Activated naive CD4-positive, alpha-beta T cell treated with anti-CD3 and anti-CD28 coated beads, Interleukin-2, amount 50 U/mL, for 16 hours (primary cell): ENCODE data around the gene SP140.
"Not testable (repeated sequence)": the region's sequence is repeated elsewhere in the genome, so short reads cannot be mapped to it uniquely, and the experiment has no call there.

Experiments used
- DNase-seq: peaks from one replicate; pipeline ENCODE4 v3.0.0-alpha.2; 2020

SP140 gene

GRCh38 chr2:230227216-230227615, 1.7 kb downstream of the SP140 start:
- DNase-seq, result no peak

GRCh38 chr2:230230087-230230486, 4.6 kb downstream of the SP140 start:
- DNase-seq, result no peak

- DNase-seq, result no peak
Measured at GRCh38 chr2:230230496-230231200, 5.1 kb downstream of the SP140 start.

- no peak for DNase-seq
Measured at GRCh38 chr2:230231251-230231650, 5.7 kb downstream of the SP140 start.

GRCh38 chr2:230234122-230234722, 8.7 kb downstream of the SP140 start:
- DNase-seq, result no peak

GRCh38 chr2:230234845-230235244, 9.3 kb downstream of the SP140 start:
- no peak for DNase-seq

- DNase-seq, result no peak
Measured at GRCh38 chr2:230244211-230244610, 18.7 kb downstream of the SP140 start.

- no peak for DNase-seq
Measured at GRCh38 chr2:230246206-230246605, 20.7 kb downstream of the SP140 start.

GRCh38 chr2:230250231-230250630, 24.7 kb downstream of the SP140 start:
- DNase-seq, result no peak

- DNase-seq, result peak; percentile 22
Measured at GRCh38 chr2:230254152-230254881, 28.8 kb downstream of the SP140 start.

- no peak for DNase-seq
Measured at GRCh38 chr2:230256733-230257332, 31.3 kb downstream of the SP140 start.

- DNase-seq, result no peak
Measured at GRCh38 chr2:230258483-230258882, 32.9 kb downstream of the SP140 start.

- no peak for DNase-seq
Measured at GRCh38 chr2:230262246-230262645, 36.7 kb downstream of the SP140 start.

GRCh38 chr2:230264945-230265344, 39.4 kb downstream of the SP140 start:
- DNase-seq, result not testable (repeated sequence)

GRCh38 chr2:230266638-230267037, 41.1 kb downstream of the SP140 start:
- no peak for DNase-seq

- no peak for DNase-seq
Measured at GRCh38 chr2:230267059-230267458, 41.5 kb downstream of the SP140 start.

- no peak for DNase-seq
Measured at GRCh38 chr2:230267556-230267955, 42.0 kb downstream of the SP140 start.

- no peak for DNase-seq
Measured at GRCh38 chr2:230268606-230269243, 43.2 kb downstream of the SP140 start.

GRCh38 chr2:230269715-230270114, 44.2 kb downstream of the SP140 start:
- no peak for DNase-seq

- DNase-seq, result no peak
Measured at GRCh38 chr2:230282936-230283335, 57.4 kb downstream of the SP140 start.

GRCh38 chr2:230286048-230286447, 60.5 kb downstream of the SP140 start:
- no peak for DNase-seq

- not testable (repeated sequence) for DNase-seq
Measured at GRCh38 chr2:230289311-230289710, 63.8 kb downstream of the SP140 start.

- no peak for DNase-seq
Measured at GRCh38 chr2:230295192-230295591, 69.7 kb downstream of the SP140 start.
